CD4-positive, alpha-beta T cell treated with Interleukin-4 for 4 hours (primary cell): ENCODE results near the gene SLC29A3.

Experiments used
- DNase-seq: peaks from one replicate; pipeline ENCODE4 v3.0.0-alpha.2; 2020

Gene SLC29A3

DNA sequence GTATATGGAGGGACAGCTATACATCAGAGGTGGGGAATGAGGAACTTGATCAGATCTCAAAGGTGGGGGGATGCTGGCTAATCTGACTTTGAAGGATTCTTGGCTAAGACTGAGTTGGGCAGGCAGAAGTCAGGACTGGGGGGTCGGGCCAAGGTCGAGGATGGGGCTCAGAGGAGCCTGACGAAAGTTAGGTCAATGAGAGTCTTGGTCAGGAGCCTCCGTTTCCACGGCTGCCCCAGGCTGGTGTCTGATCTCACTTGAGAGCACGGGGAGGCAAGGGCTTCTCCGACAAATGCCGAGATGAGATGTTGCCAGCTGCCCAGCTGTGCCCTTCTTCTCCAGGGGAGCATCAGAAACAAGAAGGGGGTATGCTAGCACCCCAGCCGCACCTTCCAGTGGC is 5.7 kb downstream of the SLC29A3 start:
- no peak for DNase-seq

DNA sequence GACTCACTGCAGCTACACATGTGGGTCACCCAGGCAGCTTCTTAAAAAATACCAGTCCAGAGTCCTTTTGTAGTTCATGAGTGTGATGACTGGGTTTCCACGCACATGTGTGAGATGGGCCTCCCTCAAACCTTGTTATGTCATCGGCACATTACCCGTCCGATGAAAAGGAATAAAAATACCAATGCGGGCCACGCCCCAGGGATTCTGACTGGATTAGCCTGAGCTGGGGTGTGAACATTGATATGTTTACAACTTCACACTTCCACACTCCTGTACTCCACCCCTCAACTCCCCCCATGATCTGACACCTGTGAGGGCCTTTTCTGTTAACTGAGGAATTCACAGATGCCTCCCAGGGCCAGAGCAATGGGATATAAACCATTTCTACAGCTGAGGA is 6.2 kb downstream of the SLC29A3 start:
- no peak for DNase-seq

DNA sequence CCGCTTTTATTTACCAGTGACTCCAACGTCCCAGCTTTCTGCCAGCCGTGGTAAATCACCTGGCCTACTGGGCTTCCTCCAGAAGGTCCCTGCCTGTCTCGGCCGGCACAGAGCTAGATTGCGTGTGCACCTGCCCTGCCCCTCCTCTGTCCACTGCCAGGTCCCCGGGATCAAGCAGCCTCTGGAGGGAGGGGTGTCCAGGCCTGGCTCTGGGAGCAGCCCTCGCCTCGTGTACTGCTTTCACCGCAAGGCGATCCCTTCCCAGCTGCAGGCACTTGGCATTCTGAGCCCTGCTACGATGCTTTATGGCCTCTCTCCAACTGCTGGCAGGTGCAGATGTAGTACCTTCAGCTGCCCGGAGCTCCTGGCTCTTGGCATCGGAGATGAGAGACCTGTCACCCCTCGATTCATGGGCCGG is 7.4 kb downstream of the SLC29A3 start:
- DNase-seq, result no peak

DNA sequence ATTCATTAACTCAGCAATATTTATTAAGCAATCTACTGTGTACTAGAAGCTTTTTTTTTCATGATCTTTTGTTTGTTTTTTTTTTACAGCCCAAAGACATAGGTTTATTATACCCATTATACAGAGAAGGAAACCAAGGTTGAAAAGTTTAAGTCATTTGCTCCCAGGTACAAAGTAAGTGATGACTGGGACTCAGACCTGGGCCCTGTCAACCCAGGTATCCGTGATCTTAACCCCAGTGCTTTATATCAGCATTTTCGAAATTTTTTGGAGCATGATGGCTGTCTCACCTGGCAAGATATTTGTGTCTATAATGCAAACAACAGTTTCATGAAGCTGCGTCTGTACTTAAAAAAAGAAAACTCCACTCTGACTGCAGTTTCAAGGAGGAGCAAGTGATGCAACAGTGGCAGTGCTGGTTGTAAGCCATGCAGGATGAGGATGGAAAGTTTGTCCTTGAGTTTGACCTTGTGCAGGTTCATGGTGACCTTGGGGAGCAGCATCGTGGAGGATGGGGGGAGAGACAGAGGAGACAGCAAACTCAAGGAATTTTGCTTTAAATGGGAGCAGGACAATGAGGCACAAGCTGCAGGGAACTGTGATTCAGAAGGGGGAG is 11.8 kb downstream of the SLC29A3 start:
- no peak for DNase-seq

DNA sequence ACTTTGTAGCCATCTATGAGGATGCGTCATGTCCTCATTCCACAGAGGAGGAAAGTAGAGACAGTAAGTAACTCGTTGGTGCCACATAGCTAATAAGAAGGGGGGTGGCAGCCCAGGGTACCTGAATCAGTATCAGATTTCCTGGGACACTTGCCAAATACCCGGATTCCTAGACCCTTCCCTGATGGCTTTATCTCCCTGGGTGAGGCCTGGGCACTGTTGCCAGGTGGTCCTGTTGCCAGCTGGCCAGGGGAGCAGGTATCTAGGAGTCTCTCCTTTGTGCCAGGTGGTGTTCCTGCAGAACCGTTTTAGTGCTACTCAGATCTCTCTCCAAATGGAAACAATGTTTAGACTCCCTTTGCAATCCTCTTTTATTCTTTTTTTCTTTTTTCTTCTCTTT is 12.7 kb downstream of the SLC29A3 start:
- no peak for DNase-seq

DNA sequence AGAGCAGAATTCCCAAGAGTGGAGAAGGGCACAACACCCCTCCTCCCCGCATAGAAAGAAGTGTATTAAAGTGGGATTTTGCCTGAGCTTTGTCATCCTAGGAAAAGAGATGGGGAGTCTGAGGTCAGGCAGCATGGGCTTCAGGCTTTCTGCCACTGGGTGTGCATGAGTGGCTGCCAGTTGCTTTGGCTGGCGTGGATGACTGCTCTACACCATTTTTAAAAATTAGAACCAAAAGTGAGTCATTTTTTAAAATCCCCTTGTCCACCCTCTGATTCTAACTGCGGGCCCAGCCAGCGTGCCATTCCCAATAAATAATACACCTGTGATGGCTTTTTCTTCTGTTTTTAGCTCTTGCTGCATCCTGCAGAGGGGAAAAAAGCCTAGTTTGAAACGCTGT is 13.4 kb downstream of the SLC29A3 start:
- no peak for DNase-seq

DNA sequence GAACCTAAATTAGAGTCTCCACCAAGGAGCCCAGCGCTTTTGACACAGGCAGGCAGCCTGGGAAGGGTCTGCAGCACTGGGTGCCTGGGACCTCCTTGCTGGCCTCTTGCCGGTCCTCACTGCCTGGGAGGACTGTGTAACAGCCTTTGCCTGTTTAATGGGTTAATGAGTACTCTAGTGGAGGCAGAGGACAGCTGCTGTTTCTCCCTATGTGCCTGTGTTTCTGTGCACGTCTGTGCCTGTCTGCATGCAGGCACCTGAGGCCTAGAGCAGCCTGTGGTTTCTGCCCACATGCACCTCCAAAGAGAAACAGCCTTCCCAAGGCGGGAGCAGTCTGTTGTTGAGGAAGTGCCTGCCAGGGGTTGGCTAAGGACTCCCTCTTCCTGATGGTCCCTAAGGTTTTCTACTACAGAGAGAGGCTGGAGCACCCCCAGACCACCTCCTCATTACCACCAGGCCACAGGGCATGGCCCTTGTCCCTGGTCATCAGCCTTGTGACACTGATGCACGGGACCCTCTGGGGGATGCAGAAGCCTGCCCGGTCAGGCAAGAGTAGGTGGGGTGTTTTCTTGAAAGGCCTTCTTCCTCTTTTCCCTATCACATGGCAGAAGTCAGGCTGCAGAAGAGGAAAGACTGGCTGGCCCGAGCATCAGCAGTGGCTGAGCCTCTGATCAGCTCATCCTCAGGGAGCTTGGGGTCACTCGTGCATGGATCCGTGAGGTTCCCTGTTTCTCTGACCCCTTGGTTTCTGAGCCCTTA is 14.2 kb downstream of the SLC29A3 start:
- no peak for DNase-seq

DNA sequence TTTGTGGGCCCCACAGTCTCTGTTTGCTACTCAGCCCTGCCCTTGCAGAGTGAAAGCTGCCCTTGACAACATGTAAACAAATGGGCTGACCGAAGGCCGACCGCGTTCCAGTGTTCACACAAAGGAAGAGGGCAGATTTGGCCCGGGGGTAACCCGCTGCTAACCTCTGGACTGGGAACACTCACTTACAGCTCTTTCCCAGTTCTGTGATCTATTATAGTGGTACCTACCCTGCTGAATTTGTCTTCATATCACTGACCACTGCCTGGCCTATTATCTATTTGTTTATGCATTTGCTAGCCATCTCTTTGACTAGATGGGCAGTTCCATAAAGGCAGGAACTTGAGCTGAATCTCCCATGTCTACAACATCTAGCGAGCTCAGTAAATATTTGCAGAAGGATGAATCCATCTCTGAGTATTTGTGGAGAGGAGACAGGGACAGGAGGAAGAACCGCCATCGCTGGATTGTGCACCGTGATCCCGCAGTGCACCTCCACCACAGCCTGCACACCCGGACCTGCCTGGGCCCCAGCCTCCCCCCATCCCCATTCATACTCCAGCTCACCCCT is 15.2 kb downstream of the SLC29A3 start:
- no peak for DNase-seq

DNA sequence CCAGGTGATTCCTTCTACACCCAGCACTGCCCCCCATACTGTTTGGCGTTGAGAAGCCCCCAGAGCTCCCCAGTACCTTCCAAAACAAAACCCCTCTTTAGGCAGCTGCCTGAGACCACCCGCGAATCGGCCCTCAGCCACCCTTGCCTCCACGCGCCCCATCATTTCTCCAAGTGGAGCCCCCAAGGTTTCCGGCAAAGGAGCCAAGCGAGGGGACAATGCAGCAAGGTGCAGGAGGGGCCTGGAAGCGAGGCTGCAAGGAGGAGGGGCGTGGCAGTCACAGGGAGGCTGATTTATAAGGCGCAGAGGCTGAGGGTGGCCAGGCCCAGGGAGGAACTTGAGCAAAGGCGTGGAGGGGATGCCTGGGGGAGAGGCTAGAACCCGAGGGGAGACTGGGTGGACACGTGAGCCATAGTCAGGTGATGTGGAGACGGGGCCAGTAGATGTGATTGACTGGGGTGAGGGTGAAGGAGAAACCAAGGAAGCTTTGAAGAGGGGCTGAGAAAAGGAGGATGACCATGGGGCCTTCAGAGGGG is 16.2 kb downstream of the SLC29A3 start:
- no peak for DNase-seq

DNA sequence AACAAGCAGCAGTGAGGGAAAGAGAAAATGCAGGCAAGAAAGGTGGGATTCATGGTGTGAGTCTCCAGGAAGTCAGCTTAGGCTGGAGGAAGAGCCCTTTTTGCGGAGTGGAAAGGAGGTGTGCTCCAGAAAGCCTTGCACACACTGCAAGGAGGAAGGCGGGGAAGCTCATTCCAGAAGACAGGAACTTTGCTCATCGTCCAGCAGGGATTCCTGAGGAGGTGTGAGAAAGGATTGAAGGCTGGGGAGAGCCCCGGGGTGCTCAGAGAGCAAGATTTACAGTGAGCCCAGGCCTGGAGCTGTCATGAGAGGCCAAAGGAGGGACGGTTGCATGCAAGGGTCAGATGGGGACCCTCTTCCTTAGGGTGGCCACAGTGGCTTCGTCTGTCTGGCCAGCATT is 17.6 kb downstream of the SLC29A3 start:
- no peak for DNase-seq

DNA sequence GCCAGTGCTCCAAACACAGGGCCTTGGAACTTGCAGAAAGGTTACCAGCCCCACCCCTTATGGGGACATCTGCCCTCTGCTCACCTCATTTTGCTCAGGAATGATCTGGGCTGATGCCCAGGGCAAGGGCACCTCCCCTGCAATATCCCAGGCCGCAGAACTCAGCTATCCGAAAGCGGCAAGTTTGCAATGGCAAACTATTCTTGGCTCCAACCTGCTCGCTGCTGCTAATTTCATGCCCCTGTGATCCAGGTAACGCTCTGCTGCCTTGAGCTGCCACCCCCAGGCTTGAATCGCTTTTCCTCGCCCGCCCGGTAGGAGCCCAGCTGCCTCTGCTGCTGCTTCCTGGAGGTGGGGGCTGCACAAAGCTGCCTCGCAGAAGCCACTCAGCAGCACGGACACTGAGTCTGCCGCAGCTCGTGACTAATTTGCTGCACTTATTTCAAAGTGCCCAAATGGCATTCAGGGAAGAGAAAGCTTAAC is 18.2 kb downstream of the SLC29A3 start:
- DNase-seq, result no peak

DNA sequence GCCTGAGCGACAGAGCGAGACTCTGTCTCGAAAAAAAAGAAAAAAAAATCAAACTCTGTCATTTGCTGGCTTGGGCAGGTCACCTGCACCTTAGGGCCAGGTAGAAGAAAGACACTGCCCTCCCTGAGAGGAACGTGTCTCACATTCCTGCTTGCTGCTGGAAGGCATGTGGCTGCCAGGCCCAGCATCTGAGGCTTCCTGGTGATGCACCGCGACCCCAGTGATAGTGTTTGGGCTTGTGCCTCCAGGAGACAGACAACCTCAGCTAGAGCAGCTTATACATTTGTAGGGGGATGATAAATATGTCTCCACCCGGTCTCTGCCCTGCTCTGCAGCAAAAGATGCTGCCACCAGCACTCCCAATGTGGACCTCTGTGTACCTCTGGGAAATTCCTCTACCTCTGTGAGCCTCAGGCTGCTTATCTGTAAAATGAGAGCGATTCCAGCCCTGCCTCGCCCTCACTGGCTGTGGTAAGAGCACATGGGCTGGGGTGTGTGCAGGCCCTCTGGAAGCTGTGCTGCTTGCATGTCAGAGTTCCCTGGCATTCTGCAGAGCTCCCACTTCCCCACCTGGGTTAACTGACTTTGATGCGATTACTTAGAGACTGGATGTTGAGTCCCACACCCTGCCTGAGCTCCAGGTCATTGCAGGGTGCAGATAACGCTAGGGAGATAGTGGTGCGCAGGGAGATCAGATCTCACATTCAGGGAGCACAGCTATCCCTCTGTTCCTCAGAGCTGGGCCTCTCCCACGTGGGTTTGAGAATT is 19.9 kb downstream of the SLC29A3 start:
- no peak for DNase-seq

DNA sequence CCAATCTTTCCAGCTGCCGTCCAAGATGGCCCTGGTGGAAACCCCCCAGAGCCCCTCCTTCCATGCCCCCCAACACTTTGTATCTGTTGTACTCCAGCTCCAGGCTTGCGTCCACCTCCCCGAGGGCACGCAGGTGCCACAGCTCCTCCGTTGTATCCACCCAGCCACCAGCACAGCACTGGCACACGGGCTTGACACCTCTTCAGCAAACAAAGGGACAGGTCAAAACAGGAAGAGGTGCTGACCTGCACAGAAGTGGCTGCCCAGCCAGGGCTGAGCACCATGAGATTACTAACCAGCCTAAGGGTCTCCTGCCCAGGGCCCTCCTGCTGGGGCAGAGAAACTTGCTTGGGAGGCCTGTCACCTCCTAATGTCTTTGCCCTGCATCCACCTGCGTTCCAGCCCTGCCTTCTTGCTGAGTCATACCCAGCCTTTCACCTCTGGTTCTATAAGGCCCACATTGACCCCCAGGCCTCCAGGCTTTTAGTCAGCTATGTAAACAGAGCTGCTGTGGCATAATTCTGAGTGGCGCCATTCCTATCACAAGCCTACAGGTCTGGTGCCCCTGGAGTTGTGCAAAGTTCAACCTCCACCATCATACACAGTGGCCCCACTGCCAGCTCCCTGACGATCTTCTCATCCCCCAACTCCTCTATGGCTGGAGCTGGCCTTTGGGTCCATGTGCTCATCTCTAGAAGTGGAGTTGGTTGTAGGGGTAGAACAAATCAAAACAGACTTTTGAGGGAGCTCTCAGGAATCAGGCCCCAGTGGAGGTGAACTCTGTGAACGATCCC is 20.9 kb downstream of the SLC29A3 start:
- no peak for DNase-seq

DNA sequence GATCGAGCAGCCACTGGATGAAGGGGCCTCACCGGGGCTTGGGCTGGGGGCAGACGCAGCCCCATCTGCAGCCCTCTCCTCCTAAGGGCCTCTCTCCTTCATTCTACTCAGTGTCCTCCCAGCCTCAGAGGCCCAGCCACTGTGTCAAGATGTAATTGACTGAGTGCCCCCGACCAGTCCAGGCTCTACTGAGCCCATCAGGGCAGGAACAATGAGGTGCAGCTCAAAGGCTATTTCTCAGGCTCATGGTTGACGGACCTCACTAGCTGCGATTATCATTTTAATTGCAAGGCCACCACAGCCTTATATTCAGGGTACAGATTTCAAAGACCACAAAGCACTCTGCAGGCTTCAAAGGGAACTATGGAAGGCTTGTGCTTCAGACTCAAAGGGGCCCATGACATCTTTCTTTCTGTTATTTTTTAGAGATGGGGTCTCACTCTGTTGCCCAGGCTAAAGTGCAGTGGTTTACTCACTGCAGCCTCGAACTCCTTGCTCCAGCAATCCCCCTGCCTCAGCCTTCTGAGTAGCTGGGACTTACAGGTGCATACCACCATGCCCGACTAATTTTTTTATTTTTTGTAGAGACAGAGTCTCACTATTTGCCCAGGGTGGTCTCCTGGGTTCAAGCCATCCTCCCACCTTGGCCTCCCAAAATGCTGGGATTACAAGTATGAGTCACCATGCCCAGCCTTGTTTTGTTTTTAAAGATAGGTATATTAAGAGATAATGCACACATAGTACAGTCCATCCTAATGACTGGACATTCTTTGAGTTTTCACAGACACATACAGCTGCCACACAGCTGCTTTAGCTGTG is 23.7 kb downstream of the SLC29A3 start:
- no peak for DNase-seq

DNA sequence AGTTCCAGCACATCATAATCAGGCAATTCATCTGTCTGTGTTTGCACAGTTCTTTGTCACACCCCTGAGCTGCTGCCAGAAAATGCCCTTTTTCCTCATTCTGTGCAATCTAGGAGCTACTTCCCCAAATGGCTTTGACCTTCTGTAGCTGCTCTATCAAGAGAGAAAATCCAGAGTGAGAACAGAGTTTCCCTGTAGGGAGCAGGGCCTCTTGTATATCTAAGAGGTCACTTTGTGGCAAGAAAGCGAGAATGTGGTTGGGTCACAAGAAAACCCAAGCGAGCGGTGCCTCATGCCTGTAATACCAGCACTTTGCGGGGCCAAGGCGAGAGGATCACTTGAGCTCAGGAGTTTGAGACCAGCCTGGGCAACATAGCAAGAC is 24.3 kb downstream of the SLC29A3 start:
- no peak for DNase-seq

DNA sequence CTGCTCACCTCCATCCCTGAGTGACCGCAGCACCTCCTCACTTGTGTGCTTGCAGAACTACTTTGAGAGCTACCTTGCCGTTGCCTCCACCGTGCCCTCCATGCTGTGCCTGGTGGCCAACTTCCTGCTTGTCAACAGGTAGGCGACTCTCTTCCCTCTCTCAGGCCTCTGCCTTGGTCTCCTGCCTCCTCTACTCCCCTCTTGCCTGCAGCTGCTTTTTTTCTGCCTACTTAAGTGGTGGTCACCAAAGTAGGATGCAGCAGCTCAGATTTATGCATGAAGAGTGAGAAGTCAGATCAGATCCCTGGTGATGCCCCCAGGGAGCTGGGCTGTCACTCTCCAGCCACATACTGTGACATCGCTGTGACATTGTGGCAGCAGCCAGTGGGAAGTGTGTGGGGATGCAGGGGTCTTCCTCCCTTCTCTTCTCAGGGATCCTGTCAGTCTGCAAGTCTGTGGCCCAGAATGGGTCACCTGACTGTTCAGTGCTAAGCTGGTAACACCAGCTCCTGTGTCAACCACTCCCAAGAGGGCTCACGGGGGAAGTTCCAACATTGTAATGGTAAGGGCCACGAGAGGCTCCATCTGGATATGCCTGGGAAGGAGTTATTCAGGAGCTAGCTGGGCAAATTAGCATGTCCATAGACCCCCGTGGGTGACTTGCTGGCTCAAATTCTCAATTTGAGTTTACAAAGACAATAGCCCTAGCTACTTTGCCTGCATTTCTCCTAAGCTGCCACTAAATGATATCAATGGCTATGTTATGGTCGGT is 25.3 kb downstream of the SLC29A3 start:
- DNase-seq, result no peak

DNA sequence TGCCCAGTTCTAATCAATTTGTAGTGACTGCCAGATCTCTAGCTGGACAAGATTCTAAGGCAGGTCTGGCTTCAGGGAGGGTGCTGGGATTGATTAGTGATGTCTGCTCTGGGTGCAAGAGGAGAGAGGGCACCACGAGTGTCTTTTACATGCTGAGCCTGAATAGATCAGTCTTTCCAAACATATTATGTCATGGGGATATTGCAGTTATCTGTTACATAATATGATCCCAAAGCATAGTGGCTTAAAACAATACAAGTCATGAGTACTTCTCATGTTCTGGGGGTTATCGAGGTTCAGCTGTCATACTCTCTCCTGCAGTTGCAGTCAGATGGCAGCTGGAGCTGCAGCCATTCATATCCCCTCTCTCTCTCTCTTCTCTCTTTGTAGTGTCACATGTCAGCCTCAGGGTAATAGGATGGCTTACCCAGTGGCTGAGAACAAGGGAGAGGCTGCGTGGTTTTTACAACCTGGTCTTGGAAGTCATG is 26.0 kb downstream of the SLC29A3 start:
- no peak for DNase-seq

DNA sequence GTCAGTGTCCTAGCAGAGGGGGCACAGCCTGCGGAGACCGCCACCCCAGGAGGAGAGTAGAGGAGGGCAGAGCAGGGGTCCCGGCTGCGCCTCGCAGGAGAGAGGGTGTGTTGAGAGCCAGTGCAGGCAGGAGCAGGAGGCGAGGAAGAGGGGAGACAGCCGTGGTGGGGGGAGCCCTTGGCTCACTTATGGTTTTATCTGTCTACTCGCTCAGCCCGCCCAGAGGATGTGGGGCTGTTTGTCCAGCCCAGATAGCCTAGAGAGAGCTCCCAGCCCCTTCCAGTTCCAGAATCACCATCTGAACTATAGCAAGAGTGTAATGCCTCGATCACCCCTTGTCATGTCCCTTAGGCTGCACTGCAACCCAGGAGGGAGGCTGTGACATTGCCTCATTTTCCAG is 26.6 kb downstream of the SLC29A3 start:
- no peak for DNase-seq

DNA sequence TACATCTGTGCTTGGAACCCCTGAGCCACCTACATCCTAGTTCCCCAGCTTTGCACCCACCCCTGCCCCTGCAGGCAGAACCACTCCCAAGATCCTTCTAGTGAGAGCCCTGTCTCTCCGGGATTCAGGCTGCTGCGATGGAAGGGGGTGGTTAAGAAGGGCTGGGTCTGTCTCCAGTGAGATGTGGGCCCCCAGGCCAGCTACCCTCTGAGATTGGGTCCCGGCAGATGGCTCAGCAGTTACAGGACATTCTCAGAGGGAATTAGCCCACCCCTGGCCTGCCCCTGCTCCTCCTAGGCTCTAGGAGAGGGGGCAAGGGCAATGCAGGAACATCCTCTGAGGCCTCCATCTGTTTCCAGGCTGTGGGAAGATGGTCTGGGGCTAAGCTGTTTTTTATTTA is 27.7 kb downstream of the SLC29A3 start:
- no peak for DNase-seq

DNA sequence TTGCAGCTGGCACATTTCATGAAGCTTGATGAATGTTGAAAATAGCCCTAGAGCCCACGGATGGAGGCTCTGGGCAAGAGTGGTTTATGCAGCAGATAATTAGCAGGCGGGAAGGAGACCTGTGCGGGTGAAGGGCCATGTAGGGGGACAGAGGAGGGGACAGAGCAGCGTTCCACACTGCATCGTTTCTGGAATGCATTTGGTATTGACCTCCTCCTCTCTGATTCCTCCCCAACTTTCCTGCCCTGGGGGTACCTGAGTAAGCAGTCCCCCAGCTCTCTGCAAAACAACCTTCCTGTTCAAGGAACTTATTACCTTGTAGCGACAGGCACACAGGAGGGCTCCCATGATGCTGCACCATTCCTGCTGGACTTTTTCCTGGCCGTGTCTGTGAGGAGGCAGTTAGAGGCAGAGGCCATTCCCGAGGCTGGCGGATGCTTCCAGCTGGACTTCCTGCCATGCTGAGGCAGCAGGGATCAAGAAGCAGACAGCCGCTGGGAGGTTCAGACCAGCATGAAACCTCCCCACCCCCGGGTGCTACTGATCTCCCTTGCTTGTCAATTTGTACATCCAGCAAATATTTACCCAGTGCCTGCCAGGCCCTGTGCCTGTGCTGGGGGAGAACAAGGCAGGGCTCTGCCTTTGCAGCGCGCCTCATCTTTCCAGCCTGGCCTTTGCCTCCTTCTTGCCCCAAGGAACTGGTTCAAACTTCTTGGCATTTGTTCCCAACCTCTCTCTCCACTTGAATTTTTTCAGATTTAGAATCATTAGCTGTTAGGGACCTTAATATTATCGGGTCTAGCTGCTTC is 28.7 kb downstream of the SLC29A3 start:
- DNase-seq, result no peak
